CD14-positive monocyte (primary cell): ENCODE measurements around the gene AOAH. TPM values are rescaled to one million over a fixed set of nuclear protein-coding genes. Genes with fewer than 3 reads are reported as not detected.
A peak's percentile ranks its signal among the peaks of the same experiment; 100 is the strongest.
"Not testable (repeated sequence)": the region's sequence is repeated elsewhere in the genome, so short reads cannot be mapped to it uniquely, and the experiment has no call there.

ENCODE experiments used
- DNase-seq, 3 donors: peaks; one replicate each; pipeline ENCODE4 v3.0.0-alpha.2; 2011 to 2022
- H2AFZ ChIP-seq: 2 replicates; pipeline ENCODE4 v1.6.0; 2012; ENCODE audit warnings: mild to moderate bottlenecking, low read depth, low read length, inconsistent platforms; ENCODE audit not compliant: insufficient read depth, poor library complexity, severe bottlenecking
- H3K27ac ChIP-seq, 2 donors: 1 replicate in 1 of 2; 2 replicates in 1 of 2; pipeline ENCODE4 v1.5.1; 2012 to 2013; ENCODE audit warnings: low read length in 2 of 2, control low read depth in 1 of 2, inconsistent platforms in 1 of 2, low read depth in 1 of 2, mild to moderate bottlenecking in 1 of 2
- H3K27me3 ChIP-seq, 2 donors: one replicate each; pipeline versions ENCODE4 v1.6.0 to v1.6.1; 2011 to 2013; ENCODE audit warnings: low read length in 2 of 2; ENCODE audit not compliant: control insufficient read depth in 2 of 2, insufficient read depth in 2 of 2
- H3K36me3 ChIP-seq, 2 donors: replicated peaks in 1 of 2; 1 replicate in 1 of 2; 2 replicates in 1 of 2; pipeline versions ENCODE4 v1.5.1 to v1.6.1; 2012 to 2013; ENCODE audit warnings: low read length in 2 of 2, control low read depth in 1 of 2, inconsistent platforms in 1 of 2, mild to moderate bottlenecking in 1 of 2; ENCODE audit not compliant: insufficient read depth in 2 of 2, control insufficient read depth in 1 of 2
- H3K4me1 ChIP-seq, 2 donors: 1 replicate in 1 of 2; 2 replicates in 1 of 2; pipeline versions ENCODE4 v1.5.1 to v1.6.1; 2012 to 2013; ENCODE audit warnings: low read length in 2 of 2, control low read depth in 1 of 2, inconsistent platforms in 1 of 2, mild to moderate bottlenecking in 1 of 2, moderate library complexity in 1 of 2; ENCODE audit not compliant: insufficient read depth in 2 of 2, control insufficient read depth in 1 of 2
- H3K4me2 ChIP-seq: replicated peaks from 2 replicates; pipeline ENCODE3; 2012; ENCODE audit warnings: low read length, moderate library complexity, mild to moderate bottlenecking; ENCODE audit not compliant: poor library complexity, severe bottlenecking; ENCODE audit errors: extremely low read depth
- H3K4me3 ChIP-seq, 3 experiments: fragments of 200-600 bp in 1 of 3; sonication (generic) in 1 of 3; replicated peaks in 1 of 3; 1 replicate in 2 of 3; 2 replicates in 1 of 3; pipeline ENCODE4 v1.5.1; 2011 to 2013; ENCODE audit warnings: low read length in 3 of 3, mild to moderate bottlenecking in 3 of 3, control low read depth in 2 of 3, low read depth in 2 of 3, inconsistent platforms in 1 of 3, moderate library complexity in 1 of 3
- H3K79me2 ChIP-seq: 2 replicates; pipeline ENCODE4 v1.6.0; 2012; ENCODE audit warnings: mild to moderate bottlenecking, control low read depth, inconsistent platforms, low read length, moderate library complexity; ENCODE audit not compliant: insufficient read depth
- H3K9ac ChIP-seq: 2 replicates; pipeline ENCODE4 v1.6.0; 2017; ENCODE audit warnings: low read length, mild to moderate bottlenecking; ENCODE audit not compliant: insufficient read depth, poor library complexity, severe bottlenecking
- H3K9me3 ChIP-seq, 2 donors: replicated peaks in 1 of 2; 1 replicate in 1 of 2; 2 replicates in 1 of 2; pipeline versions ENCODE4 v1.5.1 to v1.6.1; 2012 to 2013; ENCODE audit warnings: low read length in 2 of 2, control low read depth in 1 of 2; ENCODE audit not compliant: control insufficient read depth in 1 of 2, insufficient read depth in 1 of 2
- H4K20me1 ChIP-seq: 2 replicates; pipeline ENCODE4 v1.6.0; 2012; ENCODE audit warnings: mild to moderate bottlenecking, low read length, control low read depth, moderate library complexity; ENCODE audit not compliant: insufficient read depth
- H3K27ac Mint-ChIP-seq, 7 donors: one replicate each; pipeline ENCODE4 v1.8.0; 2020; ENCODE audit warnings: mild to moderate bottlenecking in 7 of 7, mixed read lengths in 7 of 7, moderate library complexity in 6 of 7, inconsistent platforms in 2 of 7
- H3K27me3 Mint-ChIP-seq, 3 donors: one replicate each; pipeline ENCODE4 v1.8.0; 2021 to 2022; ENCODE audit warnings: low read depth in 3 of 3, mild to moderate bottlenecking in 3 of 3, mixed read lengths in 3 of 3, moderate library complexity in 3 of 3, inconsistent platforms in 1 of 3
- H3K36me3 Mint-ChIP-seq, 2 donors: one replicate each; pipeline ENCODE4 v1.8.0; 2020; ENCODE audit warnings: mixed read lengths in 2 of 2, inconsistent platforms in 1 of 2, mild to moderate bottlenecking in 1 of 2
- H3K4me1 Mint-ChIP-seq: one replicate; pipeline ENCODE4 v1.8.0; 2020; ENCODE audit warnings: mild to moderate bottlenecking, mixed read lengths
- H3K4me3 Mint-ChIP-seq, 2 donors: one replicate each; pipeline ENCODE4 v1.8.0; 2020; ENCODE audit warnings: mild to moderate bottlenecking in 2 of 2, mixed read lengths in 2 of 2, moderate library complexity in 1 of 2
- H3K9me3 Mint-ChIP-seq, 7 donors: one replicate each; pipeline ENCODE4 v1.8.0; 2020 to 2022; ENCODE audit warnings: mixed read lengths in 7 of 7, mild to moderate bottlenecking in 6 of 7, moderate library complexity in 6 of 7, inconsistent platforms in 2 of 7
- WGBS: methylation state at CpG from one replicate; pipeline ENCODE4 v1.1.5; 2013; ENCODE audit warnings: missing lambda C conversion rate; ENCODE audit not compliant: insufficient coverage; 5-methylcytosine and 5-hydroxymethylcytosine counted together
- intact Hi-C, 2 donors: fragments of 100-400 bp; cut with micrococcal nuclease; formaldehyde crosslinking; loops; one replicate each; pipeline versions ENCODE4 v1.15.0 to v1.15.1; 2023
- polyA plus RNA-seq, 3 donors: library from polyadenylated mRNA; depleted of rRNA in 1 of 3; unstranded in 2 of 3; stranded (reverse) in 1 of 3; fragments of 300-500 nt in 2 of 3; fragments of >200 nt in 1 of 3; fragmentation: Illumina TruSeq in 2 of 3; gene quantifications; 1 replicate in 2 of 3; 2 replicates in 1 of 3; pipeline ENCODE4 v1.2.3, GENCODE V29; 2012 to 2021
- TF ChIP-seq, protein P1 (sequence below): fragments of 200-600 bp; IDR thresholded peaks from one replicate; pipeline ENCODE4 v1.8.0; 2022; ENCODE audit warnings: antibody characterized with exemption, mild to moderate bottlenecking

AOAH gene
- polyA plus RNA-seq, 3 donors: 305 to 467 (median 349) TPM

- Histone ChIP-seq H3K27me3 (no peaks in the 10 kb centered on the region), H3K79me2 (no peaks in the 10 kb centered on the region), H3K4me3 (no peak overlapping the region), H2AFZ (no peak overlapping the region), H3K4me2 (no peak overlapping the region), H3K9ac (no peak overlapping the region), H3K36me3 (peaks cover 0 to 5% of the 10 kb centered on the region in 2 donors), H4K20me1 (peaks cover 43% of the 10 kb centered on the region), H3K27ac (no peak overlapping the region), H3K9me3 (peaks cover 7 to 24% of the 10 kb centered on the region in 2 donors), H3K4me1 (no peaks in the 10 kb centered on the region)
- H3K36me3 Mint-ChIP-seq: peaks cover 5 to 6% of the 10 kb centered on the region in 2 donors
- peaks cover 2% of the 10 kb centered on the region for H3K4me1 Mint-ChIP-seq
- H3K9me3 Mint-ChIP-seq: peaks cover 6 to 32% (median 17%) of the 10 kb centered on the region in 7 donors
- intact Hi-C loops: no loop called here
- H3K4me3 Mint-ChIP-seq: no peak overlapping the region
- peak overlapping the region in 1 of 7 donors; percentile 76 for H3K27ac Mint-ChIP-seq
- H3K27me3 Mint-ChIP-seq: peaks cover 0 to 3% (median 1%) of the 10 kb centered on the region in 3 donors
- TF ChIP-seq, protein P1, sequence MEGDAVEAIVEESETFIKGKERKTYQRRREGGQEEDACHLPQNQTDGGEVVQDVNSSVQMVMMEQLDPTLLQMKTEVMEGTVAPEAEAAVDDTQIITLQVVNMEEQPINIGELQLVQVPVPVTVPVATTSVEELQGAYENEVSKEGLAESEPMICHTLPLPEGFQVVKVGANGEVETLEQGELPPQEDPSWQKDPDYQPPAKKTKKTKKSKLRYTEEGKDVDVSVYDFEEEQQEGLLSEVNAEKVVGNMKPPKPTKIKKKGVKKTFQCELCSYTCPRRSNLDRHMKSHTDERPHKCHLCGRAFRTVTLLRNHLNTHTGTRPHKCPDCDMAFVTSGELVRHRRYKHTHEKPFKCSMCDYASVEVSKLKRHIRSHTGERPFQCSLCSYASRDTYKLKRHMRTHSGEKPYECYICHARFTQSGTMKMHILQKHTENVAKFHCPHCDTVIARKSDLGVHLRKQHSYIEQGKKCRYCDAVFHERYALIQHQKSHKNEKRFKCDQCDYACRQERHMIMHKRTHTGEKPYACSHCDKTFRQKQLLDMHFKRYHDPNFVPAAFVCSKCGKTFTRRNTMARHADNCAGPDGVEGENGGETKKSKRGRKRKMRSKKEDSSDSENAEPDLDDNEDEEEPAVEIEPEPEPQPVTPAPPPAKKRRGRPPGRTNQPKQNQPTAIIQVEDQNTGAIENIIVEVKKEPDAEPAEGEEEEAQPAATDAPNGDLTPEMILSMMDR: no peak
- DNase-seq: peak in 1 of 3 donors; percentile 14
- WGBS: 88% methylated on average over 1 of the region's 3 CpGs
Measured at GRCh38 chr7:36506820-36507219, 217.5 kb downstream of the AOAH start.

GRCh38 chr7:36506130-36506798, 218.0 kb downstream of the AOAH start:
- Histone ChIP-seq H3K9ac (no peak overlapping the region), H3K4me2 (no peak overlapping the region), H3K4me3 (no peak overlapping the region), H2AFZ (no peak overlapping the region), H3K9me3 (peaks cover 7 to 24% of the 10 kb centered on the region in 2 donors), H3K36me3 (no peaks in the 10 kb centered on the region), H3K27me3 (no peaks in the 10 kb centered on the region), H3K27ac (no peak overlapping the region), H3K4me1 (no peaks in the 10 kb centered on the region), H4K20me1 (peaks cover 37% of the 10 kb centered on the region), H3K79me2 (no peaks in the 10 kb centered on the region)
- Mint-ChIP-seq H3K4me1 (peaks cover 2% of the 10 kb centered on the region), H3K27ac (peak overlapping the region in 2 of 7 donors; percentile 11 to 76), H3K4me3 (no peak overlapping the region), H3K27me3 (peaks cover under 1 to 3% (median 1%) of the 10 kb centered on the region in 3 donors), H3K9me3 (peaks cover 6 to 32% (median 17%) of the 10 kb centered on the region in 7 donors), H3K36me3 (peaks cover 0 to under 1% of the 10 kb centered on the region in 2 donors)
- DNase-seq: no peak
- 95% methylated on average over 4 of the region's 7 CpGs for WGBS
- TF ChIP-seq, protein P1: no peak
- intact Hi-C loops: no loop called here

DNA sequence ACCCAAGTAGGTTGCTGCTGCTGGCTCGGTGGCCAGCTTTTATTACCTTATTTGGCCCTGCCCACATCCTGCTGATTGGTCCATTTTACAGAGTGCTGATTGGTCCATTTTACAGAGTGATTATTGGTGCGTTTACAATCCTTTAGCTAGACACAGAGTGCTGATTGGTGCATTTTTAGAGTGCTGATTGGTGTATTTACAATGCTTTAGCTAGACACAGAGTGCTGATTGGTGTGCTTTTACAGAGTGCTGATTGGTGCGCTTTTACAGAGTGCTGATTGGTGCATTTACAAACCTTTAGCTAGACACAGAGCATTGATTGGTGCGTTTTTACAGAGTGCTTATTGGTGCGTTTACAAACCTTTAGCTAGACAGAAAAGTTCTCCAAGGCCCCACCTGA, 219.7 kb downstream of the AOAH start:
- H3K4me2 ChIP-seq, H3K27ac Mint-ChIP-seq, H3K4me1 ChIP-seq, H3K27ac ChIP-seq, intact Hi-C loops, H2AFZ ChIP-seq, H3K27me3 Mint-ChIP-seq, H3K9ac ChIP-seq, H3K79me2 ChIP-seq, H3K4me3 Mint-ChIP-seq, H3K4me1 Mint-ChIP-seq, H3K27me3 ChIP-seq, H3K36me3 Mint-ChIP-seq, DNase-seq, H3K4me3 ChIP-seq, H3K36me3 ChIP-seq: not testable (repeated sequence)
- H3K9me3 ChIP-seq: peaks cover 7 to 24% of the 10 kb centered on the region in 2 donors
- H3K9me3 Mint-ChIP-seq: peaks cover 6 to 35% (median 18%) of the 10 kb centered on the region in 7 donors
- H4K20me1 ChIP-seq: peaks cover 22% of the 10 kb centered on the region
- 95% methylated on average over 4 of the region's 5 CpGs for WGBS
